ENCODE data around the gene FRRS1L. TPM values are rescaled to one million over a fixed set of nuclear protein-coding genes. Genes with fewer than 3 reads are reported as not detected.

Gene FRRS1L
- total and polyA plus RNA-seq, 2 donors (not counting 1 experiment from before 2014, with no cell fraction given) = not detected

- intact Hi-C loops (cut with micrococcal nuclease) = no loop called here
- CTCF ChIA-PET = no interaction called here
- peaks cover 0 to 11% (median 9%) of the 10 kb centered on the region in 3 donors for H3K9me3 ChIP-seq (ENCODE audit: control extremely low read depth in 1 of 3, control insufficient read depth in 2 of 3, insufficient read depth in 1 of 3, low read length in 2 of 3)
- no peak overlapping the region for H3K4me2 ChIP-seq (replicated peaks; ENCODE audit: low read depth, low read length, poor library complexity, severe bottlenecking)
- H3K36me3 ChIP-seq (replicated peaks in 1 of 2; ENCODE audit: control extremely low read depth in 1 of 2, control insufficient read depth in 1 of 2, extremely low read depth in 1 of 2, insufficient read depth in 2 of 2, low read length in 1 of 2) = no peaks in the 10 kb centered on the region
- ATAC-seq (ENCODE audit: low read depth) (no peak), DNase-seq (no peak)
- no peak for TF ChIP-seq EZH2 (IDR thresholded peaks at IDR 0.05; ENCODE audit: borderline replicate concordance, insufficient read depth, low read depth, low read length, poor library complexity, severe bottlenecking)
- TF ChIP-seq, protein P1, sequence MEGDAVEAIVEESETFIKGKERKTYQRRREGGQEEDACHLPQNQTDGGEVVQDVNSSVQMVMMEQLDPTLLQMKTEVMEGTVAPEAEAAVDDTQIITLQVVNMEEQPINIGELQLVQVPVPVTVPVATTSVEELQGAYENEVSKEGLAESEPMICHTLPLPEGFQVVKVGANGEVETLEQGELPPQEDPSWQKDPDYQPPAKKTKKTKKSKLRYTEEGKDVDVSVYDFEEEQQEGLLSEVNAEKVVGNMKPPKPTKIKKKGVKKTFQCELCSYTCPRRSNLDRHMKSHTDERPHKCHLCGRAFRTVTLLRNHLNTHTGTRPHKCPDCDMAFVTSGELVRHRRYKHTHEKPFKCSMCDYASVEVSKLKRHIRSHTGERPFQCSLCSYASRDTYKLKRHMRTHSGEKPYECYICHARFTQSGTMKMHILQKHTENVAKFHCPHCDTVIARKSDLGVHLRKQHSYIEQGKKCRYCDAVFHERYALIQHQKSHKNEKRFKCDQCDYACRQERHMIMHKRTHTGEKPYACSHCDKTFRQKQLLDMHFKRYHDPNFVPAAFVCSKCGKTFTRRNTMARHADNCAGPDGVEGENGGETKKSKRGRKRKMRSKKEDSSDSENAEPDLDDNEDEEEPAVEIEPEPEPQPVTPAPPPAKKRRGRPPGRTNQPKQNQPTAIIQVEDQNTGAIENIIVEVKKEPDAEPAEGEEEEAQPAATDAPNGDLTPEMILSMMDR (IDR thresholded peaks at IDR 0.05) = no peak
- no peak overlapping the region for H3K4me3 Mint-ChIP-seq
- no peak overlapping the region for H2AFZ ChIP-seq (ENCODE audit: insufficient read depth, low read depth, low read length, poor library complexity, severe bottlenecking)
- no peaks in the 10 kb centered on the region for H3K4me1 Mint-ChIP-seq
- no peaks in the 10 kb centered on the region for H4K20me1 ChIP-seq (ENCODE audit: control insufficient read depth, insufficient read depth, low read length, poor library complexity, severe bottlenecking)
- no peak overlapping the region for H3K4me3 ChIP-seq (ENCODE audit: control extremely low read depth in 1 of 5, extremely low read depth in 1 of 5, insufficient read depth in 1 of 5, low read depth in 2 of 5, low read length in 4 of 5)
- H3K27ac Mint-ChIP-seq = no peak overlapping the region
- peaks cover 18% of the 10 kb centered on the region for H3K27me3 Mint-ChIP-seq
- peaks cover 10% of the 10 kb centered on the region for H3K9me3 Mint-ChIP-seq (ENCODE audit: insufficient read depth)
- peaks cover 0 to 2% (median 0%) of the 10 kb centered on the region in 4 experiments for H3K27me3 ChIP-seq (replicated peaks in 1 of 4; ENCODE audit: control extremely low read depth in 1 of 4, control insufficient read depth in 3 of 4, insufficient read depth in 4 of 4, low read length in 3 of 4)
- 93% methylated on average over 3 of the region's 5 CpGs for WGBS (ENCODE audit: insufficient coverage)
- H3K4me1 ChIP-seq (ENCODE audit: control insufficient read depth in 2 of 2, insufficient read depth in 2 of 2, low read length in 2 of 2) = no peaks in the 10 kb centered on the region
- no peak overlapping the region for H3K27ac ChIP-seq (ENCODE audit: low read length in 2 of 2)
- no peak overlapping the region for H3K9ac ChIP-seq (ENCODE audit: low read length)
- POLR2A ChIA-PET = no interaction called here
- no peaks in the 10 kb centered on the region for H3K79me2 ChIP-seq (ENCODE audit: control insufficient read depth, insufficient read depth, low read length)
These were observed 18.0 kb downstream of the FRRS1L start for GRCh38 chr9:109149089-109149488.

DNA sequence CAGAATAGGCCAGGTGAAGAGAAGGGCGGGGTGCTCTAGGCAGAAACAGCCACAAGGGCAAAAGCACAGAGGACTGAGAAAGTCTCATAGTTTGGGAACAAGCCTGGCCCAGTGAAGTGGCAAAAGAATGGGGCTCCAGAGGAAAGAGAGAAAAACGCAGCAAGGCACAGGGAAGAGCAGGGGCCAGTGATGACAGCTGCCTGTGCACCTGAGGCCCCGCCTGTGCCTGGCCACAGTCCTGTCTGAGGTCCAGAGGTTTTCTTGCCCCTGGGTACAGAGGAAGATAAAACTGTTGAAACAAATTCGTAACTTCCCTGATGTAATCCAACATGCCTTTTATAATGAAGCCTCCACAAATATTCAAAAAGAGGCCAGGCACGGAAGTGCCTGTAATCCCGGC, 22.0 kb downstream of the FRRS1L start:
- intact Hi-C loops (cut with micrococcal nuclease) = no loop called here

More for the DNA sequence above, 22.0 kb downstream of the FRRS1L start:
- 91% methylated on average over 3 of the region's 6 CpGs for WGBS (ENCODE audit: insufficient coverage)
- Histone ChIP-seq H3K27me3 (replicated peaks in 1 of 4; ENCODE audit: control extremely low read depth in 1 of 4, control insufficient read depth in 3 of 4, insufficient read depth in 4 of 4, low read length in 3 of 4) (peaks cover 0 to 2% (median 0%) of the 10 kb centered on the region in 4 experiments), H4K20me1 (ENCODE audit: control insufficient read depth, insufficient read depth, low read length, poor library complexity, severe bottlenecking) (no peaks in the 10 kb centered on the region), H3K9ac (ENCODE audit: low read length) (no peak overlapping the region), H3K9me3 (ENCODE audit: control extremely low read depth in 1 of 3, control insufficient read depth in 2 of 3, insufficient read depth in 1 of 3, low read length in 2 of 3) (no peaks in the 10 kb centered on the region), H3K36me3 (replicated peaks in 1 of 2; ENCODE audit: control extremely low read depth in 1 of 2, control insufficient read depth in 1 of 2, extremely low read depth in 1 of 2, insufficient read depth in 2 of 2, low read length in 1 of 2) (no peaks in the 10 kb centered on the region), H3K4me1 (ENCODE audit: control insufficient read depth in 2 of 2, insufficient read depth in 2 of 2, low read length in 2 of 2) (no peaks in the 10 kb centered on the region), H3K4me2 (replicated peaks; ENCODE audit: low read depth, low read length, poor library complexity, severe bottlenecking) (no peak overlapping the region), H2AFZ (ENCODE audit: insufficient read depth, low read depth, low read length, poor library complexity, severe bottlenecking) (no peak overlapping the region), H3K27ac (ENCODE audit: low read length in 2 of 2) (no peak overlapping the region), H3K4me3 (ENCODE audit: control extremely low read depth in 1 of 5, extremely low read depth in 1 of 5, insufficient read depth in 1 of 5, low read depth in 2 of 5, low read length in 4 of 5) (no peak overlapping the region), H3K79me2 (ENCODE audit: control insufficient read depth, insufficient read depth, low read length) (no peaks in the 10 kb centered on the region)
- DNase-seq (no peak), ATAC-seq (ENCODE audit: low read depth) (no peak)
- H3K9me3 Mint-ChIP-seq (ENCODE audit: insufficient read depth) = no peaks in the 10 kb centered on the region
- H3K27me3 Mint-ChIP-seq = peaks cover 18% of the 10 kb centered on the region
- peaks cover 1% of the 10 kb centered on the region for H3K4me1 Mint-ChIP-seq
- no peak for TF ChIP-seq EZH2 (IDR thresholded peaks at IDR 0.05; ENCODE audit: borderline replicate concordance, insufficient read depth, low read depth, low read length, poor library complexity, severe bottlenecking)
- H3K4me3 Mint-ChIP-seq = no peak overlapping the region
- POLR2A ChIA-PET = no interaction called here
- H3K27ac Mint-ChIP-seq = no peak overlapping the region
- CTCF ChIA-PET = no interaction called here

Data from B cell (primary cell).